Measurements from ENCODE around the gene GEMIN7.

DNA sequence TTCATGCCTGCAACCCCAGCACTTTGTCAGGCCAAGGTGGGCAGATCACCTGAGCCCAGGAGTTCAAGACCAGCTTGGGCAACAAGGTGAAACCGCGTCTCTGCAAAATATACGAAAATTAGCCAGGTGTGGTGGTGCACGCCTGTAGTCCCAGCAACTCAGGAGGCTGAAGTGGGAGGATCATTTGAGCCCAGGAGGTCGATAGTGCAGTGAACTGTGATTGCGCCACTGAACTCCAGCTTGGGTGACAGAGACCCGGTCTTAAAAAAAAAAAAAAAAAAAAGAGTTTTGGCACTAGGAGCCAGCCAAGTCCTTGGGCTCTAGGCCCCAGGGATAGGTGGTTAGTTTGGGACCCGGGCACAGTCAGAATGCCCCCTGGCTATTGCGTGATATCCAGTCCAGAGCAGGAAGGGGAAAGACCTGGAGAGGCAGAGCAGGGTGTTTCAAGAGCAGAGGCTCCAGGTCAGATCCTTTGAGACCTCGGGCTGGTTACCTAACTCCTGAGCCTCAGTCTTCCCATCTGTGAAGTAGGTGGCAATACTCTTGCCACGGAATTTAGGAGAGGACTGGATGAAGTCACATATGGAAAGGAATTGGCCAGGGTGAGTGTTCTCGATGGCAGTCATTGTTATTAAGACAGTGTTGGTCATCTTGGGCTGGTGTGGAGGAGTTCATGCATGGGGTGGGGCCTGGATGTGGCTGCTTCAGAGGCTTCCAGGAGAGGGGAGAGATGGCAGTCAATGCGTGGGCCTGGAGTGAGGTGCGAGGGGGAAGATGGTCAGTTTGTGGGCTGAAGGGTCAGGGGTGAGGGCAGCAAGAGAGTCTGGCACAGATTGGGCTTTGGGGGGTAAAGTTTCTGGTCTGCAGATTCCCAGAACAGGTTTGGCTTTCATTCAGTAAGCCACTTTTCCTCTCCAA is 16.7 kb downstream of the GEMIN7 start:
- TF ChIP-seq, protein P1, sequence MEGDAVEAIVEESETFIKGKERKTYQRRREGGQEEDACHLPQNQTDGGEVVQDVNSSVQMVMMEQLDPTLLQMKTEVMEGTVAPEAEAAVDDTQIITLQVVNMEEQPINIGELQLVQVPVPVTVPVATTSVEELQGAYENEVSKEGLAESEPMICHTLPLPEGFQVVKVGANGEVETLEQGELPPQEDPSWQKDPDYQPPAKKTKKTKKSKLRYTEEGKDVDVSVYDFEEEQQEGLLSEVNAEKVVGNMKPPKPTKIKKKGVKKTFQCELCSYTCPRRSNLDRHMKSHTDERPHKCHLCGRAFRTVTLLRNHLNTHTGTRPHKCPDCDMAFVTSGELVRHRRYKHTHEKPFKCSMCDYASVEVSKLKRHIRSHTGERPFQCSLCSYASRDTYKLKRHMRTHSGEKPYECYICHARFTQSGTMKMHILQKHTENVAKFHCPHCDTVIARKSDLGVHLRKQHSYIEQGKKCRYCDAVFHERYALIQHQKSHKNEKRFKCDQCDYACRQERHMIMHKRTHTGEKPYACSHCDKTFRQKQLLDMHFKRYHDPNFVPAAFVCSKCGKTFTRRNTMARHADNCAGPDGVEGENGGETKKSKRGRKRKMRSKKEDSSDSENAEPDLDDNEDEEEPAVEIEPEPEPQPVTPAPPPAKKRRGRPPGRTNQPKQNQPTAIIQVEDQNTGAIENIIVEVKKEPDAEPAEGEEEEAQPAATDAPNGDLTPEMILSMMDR (IDR thresholded peaks at IDR 0.05) = no peak
- TF ChIP-seq POLR2A (IDR thresholded peaks at IDR 0.05) = no peak

Measured in heart left ventricle (tissue), 13 donors.